HUDEP-2 (cell line): ENCODE results near the gene EYA2.
"Not testable (repeated sequence)": the region's sequence is repeated elsewhere in the genome, so short reads cannot be mapped to it uniquely, and the experiment has no call there.

Experiments
- DNase-seq, 76 experiments: peaks; one replicate each; lab custom pipeline; 2025; ENCODE audit not compliant: unreplicated experiment in 76 of 76; lab: John Stamatoyannopoulos, UW

Gene EYA2

DNA sequence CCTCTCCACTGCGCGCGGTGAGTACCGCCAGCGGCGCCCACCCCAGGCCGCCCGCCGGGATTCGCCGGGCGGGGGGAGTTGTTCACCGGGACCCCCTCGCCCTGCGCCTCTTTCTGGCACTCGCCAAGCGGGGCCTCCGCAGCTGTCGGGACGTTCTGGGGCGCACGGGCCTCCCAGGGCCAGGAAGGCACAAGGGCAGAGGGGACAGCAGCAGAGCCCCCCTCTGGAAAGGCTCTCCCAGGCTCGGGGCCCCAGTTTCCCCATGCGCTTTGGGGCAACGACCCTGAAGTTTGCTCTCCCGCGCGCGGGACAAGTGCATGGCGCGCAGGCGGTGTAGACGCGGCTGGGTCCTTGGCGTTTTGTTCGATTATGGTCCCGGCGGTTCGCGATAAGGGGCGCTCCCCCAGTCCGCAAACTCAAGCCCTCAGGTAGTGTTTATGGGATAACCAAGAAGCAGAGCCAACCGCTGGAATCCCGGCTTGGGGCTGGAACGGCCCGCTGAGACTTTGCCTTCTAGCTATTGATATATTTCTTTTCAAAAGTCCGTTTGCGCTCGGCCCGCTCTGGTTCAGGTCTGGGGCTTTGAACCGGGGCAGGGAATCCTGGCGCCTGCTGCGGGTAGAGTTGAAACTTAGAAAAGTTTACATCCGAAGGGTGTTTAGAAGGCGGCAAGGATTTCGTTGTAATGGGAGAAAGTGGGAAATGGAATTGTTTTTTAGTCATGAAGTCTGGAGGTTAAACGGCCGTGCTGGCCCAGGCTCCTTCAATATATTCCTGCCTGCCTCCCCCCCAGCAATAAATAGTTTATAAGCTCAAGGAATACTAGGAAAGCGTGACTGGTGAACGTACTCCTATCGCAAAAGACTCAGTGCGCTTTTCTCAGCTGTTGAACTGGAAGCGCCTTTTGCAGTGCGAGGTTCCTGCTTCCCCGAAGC lies 595 bp downstream of the EYA2 start:
- DNase-seq, result no peak

- DNase-seq, result no peak
Measured at GRCh38 chr20:46895906-46896242, 1.2 kb downstream of the EYA2 start.

DNA sequence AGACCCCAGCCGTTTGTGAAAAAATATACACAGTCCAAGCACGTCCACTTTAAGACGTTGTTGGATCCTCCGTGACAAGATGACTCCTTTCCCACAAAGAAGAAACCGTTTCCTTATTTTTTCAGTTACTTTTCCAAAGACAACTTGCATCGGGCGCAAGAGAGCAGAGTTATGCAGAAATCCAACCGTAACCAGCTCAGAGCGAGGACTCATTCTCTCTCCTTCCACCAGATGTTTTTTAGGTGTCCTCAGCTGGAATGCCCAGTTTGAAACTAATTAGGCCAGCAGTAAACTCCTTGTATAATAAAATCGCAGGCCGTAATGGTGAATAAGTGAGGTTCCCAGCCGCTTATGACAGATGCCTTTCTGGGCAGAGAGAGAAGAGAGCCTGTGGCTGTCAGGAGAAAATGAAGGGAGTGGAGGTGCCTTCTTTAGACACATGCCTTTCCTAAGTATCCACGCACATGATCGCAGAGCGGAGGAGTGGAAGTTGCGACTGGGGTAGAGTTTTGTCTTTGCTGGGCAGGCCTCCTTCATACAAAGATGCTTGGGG lies 2.8 kb downstream of the EYA2 start:
- no peak for DNase-seq

DNA sequence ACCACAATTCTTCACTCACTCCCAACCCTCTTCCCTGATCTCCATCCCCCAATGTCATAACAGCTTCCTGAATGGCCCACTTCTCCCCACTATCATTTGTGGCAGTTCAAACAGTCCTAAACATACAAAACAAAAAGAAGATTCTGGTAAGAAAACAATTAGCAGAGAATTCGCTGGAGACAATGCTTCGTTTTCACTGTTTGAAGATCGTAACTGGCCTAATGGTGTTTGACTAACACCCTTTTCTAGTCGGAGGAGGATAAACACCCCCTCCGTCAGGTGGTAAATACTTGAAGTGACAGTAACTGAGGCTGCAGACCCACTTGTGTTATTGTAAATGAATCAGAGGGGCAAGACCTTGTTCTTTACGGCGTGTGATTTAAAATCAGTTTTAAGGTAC lies 3.8 kb downstream of the EYA2 start:
- no peak for DNase-seq

- DNase-seq, result no peak
Measured at GRCh38 chr20:46899621-46900020, 5.0 kb downstream of the EYA2 start.

GRCh38 chr20:46900086-46900485 lies 5.4 kb downstream of the EYA2 start:
- no peak for DNase-seq

- DNase-seq, result no peak
Measured at GRCh38 chr20:46900826-46901225, 6.2 kb downstream of the EYA2 start.

GRCh38 chr20:46901638-46902037 lies 7.0 kb downstream of the EYA2 start:
- DNase-seq, result no peak

DNA sequence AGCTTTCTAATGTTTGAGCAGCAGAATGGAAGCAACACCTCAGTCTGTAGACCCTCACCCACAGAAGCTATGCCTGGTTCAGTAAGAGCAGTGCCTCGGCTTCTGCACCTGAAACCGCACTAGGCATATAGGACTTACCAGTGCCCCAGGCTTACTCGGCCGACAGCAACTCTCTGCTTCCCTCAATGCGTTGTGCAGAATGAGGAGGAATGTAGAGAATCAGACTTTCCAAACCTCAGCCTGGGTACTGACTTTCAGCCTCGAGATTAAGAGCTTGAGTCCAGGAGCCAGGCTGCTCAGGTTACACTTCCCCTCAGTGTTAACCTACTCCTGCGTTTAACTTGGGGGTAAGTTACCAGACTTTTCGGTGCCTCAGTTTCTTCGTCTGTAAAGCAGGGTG lies 8.6 kb downstream of the EYA2 start:
- DNase-seq, result no peak

DNA sequence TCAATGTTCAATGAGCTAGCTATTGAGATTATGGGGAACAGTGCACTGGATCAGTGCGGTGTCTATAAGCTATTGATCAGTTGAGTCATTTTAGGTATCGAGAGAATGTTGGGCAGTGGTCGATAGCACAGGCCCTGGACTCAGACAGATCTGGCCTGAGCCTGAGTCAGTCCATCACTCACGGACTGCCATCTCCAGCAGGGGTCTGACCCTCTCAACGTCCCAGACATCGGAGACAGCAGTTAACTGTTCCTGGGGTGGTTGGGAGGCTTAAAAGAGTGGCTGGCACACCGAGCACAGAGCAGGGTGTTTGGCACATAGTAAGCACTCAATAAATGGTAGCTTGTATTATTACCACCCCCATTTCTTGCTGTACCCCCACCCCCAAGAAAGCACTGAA lies 9.3 kb downstream of the EYA2 start:
- DNase-seq, result no peak

GRCh38 chr20:46905364-46906125 lies 10.9 kb downstream of the EYA2 start:
- no peak for DNase-seq

DNA sequence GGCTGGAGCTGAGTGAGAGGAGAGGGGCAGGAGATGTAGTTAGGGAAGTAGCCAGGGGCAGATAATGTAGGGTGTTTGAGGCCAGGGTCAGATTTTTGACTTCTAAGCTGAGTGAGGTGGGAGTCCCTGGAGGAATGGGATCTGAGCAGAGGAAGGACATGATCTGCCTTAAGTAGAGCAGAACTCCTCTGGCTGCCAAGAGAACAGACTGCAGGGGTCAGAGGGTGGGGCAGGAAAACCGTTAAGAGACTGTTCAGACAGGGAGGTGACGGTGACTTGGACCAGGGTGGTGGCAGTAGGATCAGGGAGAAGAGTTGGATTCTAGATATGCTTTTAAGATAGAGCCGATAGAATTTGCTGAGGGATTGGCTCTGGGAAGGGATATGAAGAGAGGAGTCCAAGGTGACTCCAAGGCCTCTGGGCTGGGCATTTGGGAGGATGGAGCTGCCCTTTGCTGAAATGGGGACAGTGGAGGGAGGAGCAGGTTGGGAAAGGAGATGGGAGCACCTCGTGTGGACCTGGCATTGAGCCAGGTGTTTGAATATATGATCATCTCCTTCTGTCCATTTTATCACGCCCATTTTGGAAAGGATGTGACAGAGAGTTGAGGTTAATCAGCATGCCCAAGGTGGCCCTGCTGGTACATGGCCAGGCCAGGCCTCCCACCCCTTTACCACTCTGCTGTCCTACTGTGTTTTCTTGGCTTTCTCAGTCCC lies 18.8 kb downstream of the EYA2 start:
- no peak for DNase-seq

- DNase-seq, result no peak
Measured at GRCh38 chr20:46914789-46915379, 20.2 kb downstream of the EYA2 start.

DNA sequence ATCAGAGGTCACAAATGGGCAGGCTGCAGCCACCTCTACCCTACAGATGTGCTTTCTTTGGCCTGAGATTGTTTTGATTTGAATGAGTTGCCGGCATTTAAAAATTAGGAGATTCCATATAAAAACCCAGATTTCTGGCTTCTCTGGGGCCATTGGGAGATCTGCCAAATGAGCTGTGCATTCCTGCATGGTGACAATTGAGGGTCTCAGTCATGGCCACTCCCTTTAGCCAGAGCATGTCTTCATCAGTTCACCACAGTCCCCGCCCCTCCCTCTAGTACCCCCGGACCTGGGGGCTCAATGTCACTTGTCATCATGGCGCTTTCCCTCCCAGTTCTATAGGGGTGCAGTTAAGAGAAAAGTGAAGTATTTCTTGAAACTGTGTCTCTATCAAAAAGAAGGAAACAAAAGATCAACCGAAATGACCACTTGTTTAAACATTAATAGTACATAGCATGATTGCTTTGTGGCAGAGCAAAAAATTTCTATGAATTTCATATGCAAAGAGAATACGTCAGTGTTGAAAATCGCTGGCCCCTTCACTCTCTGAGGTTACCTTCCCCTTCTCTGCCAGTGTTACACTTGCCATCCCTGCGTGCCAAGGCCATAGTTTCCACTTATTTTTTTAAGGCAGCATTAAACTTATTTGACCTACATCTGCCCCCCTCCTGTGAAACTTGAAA lies 21.1 kb downstream of the EYA2 start:
- no peak for DNase-seq

DNA sequence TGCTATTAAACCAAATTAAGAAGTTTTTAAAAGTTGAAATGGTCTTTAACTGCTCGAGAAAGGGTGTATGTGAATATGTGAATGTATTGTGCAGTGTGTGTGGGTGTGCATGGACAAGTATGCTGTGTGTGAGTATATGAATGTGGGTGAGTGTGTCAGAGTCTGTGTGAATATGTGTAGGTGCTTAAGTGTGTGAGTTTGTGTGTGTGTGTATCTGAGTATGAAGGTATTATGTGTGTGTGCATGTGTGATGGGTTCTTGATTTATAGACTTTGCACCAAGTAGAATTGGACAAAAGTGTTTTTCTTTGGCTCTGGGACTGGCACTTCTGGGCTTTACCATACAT lies 21.6 kb downstream of the EYA2 start:
- DNase-seq, result no peak

DNA sequence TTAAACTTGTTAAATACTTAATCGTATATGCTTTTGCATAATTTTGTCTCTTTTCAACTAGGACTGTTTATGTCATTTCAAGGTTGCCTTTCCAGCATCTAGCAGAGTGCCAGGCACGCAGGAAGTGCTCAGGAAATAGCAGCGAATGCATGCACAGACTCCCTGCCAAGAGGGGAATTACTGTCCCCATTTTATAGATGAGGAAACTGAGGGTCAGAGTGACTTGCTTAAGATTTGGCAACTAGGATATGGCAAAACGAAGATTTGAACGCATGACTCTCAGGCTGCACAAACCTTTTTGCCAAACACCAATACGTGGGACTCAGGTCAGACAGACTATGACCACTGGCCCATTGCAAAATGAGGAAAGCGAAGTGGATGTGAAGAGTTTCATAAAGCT lies 22.5 kb downstream of the EYA2 start:
- no peak for DNase-seq

DNA sequence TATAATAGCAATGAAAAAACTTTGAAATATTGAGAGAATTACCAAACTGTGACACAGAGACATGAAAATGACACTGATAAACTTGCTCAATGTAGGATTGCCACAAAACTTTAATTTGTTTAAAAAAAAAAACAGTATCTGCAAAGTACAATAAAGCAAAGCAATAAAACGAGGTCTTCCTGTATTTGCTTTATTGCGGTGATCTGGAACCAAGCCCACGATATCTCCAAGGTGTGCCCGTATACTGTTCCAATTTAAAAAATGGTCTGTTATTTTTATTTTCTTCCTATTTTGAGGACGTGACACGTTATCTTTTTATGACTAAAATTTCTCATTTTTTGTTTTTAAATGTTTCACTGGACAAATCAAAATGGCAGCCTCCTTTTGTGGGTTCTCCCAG lies 25.5 kb downstream of the EYA2 start:
- no peak for DNase-seq

DNA sequence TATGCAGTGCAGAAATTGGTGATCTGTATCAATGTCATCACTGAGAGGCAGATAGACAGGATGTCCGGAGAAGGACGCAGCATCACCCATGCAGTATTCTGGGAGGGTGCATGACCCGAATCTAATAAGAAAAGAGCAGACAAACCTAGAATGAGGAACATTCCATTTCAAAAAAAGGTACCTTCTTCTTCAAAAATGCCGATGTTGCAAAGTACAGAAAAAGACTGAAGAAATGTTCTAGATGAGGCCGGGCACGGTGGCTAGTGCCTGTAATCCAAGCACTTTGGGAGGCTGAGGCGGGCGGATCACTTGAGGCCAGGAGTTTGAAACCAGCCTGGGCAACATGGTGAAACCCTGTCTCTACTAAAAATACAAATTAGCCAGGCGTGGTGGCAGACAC lies 28.2 kb downstream of the EYA2 start:
- DNase-seq, result not testable (repeated sequence)

DNA sequence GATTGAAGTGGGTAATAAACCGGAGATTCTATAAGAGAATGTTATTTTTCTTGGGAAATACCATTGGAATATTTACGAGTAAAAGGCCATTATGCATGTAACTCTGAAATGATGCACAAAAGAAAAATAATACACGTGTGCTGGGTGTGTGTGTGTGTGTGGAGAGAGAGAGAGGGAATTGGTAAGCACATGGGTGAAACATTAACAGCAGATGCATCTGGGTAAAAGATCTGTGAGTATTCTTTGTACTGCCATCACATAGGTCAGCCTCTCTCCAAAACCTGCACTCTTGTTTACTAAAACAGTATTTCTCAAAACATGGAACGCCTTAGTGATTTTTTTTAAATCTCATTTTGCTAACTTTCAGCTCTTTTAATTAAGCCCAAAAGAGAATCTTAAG lies 28.9 kb downstream of the EYA2 start:
- no peak for DNase-seq

- no peak for DNase-seq
Measured at GRCh38 chr20:46928580-46929132, 34.0 kb downstream of the EYA2 start.
